Measurements from ENCODE around the gene CSF2.

Gene CSF2

DNA sequence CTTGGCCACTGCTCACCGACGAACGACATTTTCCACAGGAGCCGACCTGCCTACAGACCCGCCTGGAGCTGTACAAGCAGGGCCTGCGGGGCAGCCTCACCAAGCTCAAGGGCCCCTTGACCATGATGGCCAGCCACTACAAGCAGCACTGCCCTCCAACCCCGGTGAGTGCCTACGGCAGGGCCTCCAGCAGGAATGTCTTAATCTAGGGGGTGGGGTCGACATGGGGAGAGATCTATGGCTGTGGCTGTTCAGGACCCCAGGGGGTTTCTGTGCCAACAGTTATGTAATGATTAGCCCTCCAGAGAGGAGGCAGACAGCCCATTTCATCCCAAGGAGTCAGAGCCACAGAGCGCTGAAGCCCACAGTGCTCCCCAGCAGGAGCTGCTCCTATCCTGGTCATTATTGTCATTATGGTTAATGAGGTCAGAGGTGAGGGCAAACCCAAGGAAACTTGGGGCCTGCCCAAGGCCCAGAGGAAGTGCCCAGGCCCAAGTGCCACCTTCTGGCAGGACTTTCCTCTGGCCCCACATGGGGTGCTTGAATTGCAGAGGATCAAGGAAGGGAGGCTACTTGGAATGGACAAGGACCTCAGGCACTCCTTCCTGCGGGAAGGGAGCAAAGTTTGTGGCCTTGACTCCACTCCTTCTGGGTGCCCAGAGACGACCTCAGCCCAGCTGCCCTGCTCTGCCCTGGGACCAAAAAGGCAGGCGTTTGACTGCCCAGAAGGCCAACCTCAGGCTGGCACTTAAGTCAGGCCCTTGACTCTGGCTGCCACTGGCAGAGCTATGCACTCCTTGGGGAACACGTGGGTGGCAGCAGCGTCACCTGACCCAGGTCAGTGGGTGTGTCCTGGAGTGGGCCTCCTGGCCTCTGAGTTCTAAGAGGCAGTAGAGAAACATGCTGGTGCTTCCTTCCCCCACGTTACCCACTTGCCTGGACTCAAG is 1.5 kb downstream of the CSF2 start:
- H3K27ac ChIP-seq, result no peak overlapping the region
- TF ChIP-seq, protein P1, sequence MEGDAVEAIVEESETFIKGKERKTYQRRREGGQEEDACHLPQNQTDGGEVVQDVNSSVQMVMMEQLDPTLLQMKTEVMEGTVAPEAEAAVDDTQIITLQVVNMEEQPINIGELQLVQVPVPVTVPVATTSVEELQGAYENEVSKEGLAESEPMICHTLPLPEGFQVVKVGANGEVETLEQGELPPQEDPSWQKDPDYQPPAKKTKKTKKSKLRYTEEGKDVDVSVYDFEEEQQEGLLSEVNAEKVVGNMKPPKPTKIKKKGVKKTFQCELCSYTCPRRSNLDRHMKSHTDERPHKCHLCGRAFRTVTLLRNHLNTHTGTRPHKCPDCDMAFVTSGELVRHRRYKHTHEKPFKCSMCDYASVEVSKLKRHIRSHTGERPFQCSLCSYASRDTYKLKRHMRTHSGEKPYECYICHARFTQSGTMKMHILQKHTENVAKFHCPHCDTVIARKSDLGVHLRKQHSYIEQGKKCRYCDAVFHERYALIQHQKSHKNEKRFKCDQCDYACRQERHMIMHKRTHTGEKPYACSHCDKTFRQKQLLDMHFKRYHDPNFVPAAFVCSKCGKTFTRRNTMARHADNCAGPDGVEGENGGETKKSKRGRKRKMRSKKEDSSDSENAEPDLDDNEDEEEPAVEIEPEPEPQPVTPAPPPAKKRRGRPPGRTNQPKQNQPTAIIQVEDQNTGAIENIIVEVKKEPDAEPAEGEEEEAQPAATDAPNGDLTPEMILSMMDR (IDR thresholded peaks at IDR 0.05), result no peak
- no peak for TF ChIP-seq ZFX (IDR thresholded peaks at IDR 0.05; ENCODE audit: borderline replicate concordance)

DNA sequence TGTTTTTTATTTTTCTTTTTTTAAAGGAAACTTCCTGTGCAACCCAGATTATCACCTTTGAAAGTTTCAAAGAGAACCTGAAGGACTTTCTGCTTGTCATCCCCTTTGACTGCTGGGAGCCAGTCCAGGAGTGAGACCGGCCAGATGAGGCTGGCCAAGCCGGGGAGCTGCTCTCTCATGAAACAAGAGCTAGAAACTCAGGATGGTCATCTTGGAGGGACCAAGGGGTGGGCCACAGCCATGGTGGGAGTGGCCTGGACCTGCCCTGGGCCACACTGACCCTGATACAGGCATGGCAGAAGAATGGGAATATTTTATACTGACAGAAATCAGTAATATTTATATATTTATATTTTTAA is 2.1 kb downstream of the CSF2 start:
- TF ChIP-seq, protein P1 (IDR thresholded peaks at IDR 0.05), result no peak
- no peak for TF ChIP-seq ZFX (IDR thresholded peaks at IDR 0.05; ENCODE audit: borderline replicate concordance)
- H3K27ac ChIP-seq, result no peak overlapping the region

DNA sequence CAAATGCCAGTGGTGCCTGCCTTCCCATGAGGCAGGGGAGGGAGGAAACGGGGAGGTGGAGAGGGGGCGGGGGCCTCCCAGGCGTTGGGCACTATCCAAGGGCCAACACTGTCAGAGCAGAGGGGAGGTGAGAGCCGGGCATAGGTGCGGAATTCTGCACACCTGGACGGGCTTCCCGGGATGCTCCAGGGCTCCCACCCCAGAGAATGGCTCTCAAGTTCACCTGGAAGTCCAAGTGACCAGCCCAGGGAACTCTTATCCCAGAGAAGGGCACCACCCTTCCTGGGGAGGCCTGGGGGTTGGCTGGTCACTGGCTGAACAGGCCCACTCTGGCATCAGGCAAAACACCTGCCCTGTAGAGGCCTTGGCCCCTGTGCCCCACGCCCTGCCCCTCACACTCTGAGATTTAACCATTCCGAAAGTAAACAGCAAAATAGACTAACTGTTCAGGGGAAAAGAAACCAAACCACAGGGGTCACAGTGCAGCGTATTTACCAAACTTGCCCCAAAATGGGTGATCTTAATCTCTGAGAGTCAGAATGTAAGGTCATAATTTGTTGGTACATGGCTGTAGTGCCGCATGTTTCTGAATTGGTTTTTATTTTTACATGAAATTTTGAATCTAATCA is 2.7 kb downstream of the CSF2 start:
- H3K27ac ChIP-seq, result no peak overlapping the region
- TF ChIP-seq, protein P1 (IDR thresholded peaks at IDR 0.05), result no peak
- no peak for TF ChIP-seq ZFX (IDR thresholded peaks at IDR 0.05; ENCODE audit: borderline replicate concordance)

DNA sequence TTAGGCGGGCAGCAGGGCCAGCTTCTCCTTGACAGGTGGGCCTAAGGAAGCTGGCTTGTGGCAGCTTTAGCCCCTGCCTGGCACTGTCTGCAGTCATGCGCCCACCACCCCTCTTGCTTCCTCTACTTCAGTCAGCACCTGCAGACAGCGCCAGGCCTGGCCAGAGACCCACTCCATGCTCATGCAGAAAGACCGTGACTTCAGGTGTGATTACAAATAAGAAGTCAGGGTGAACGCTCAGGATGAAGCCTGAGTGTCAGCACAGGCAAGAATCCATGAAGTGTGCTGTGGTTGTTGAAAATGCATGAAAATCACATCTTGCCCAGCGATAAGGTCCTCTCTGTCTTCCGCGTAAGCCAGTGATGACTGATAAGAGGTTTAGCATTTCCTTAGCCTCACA is 3.4 kb downstream of the CSF2 start:
- TF ChIP-seq, protein P1 (IDR thresholded peaks at IDR 0.05), result no peak
- TF ChIP-seq ZFX (IDR thresholded peaks at IDR 0.05; ENCODE audit: borderline replicate concordance), result no peak
- H3K27ac ChIP-seq, result no peak overlapping the region

DNA sequence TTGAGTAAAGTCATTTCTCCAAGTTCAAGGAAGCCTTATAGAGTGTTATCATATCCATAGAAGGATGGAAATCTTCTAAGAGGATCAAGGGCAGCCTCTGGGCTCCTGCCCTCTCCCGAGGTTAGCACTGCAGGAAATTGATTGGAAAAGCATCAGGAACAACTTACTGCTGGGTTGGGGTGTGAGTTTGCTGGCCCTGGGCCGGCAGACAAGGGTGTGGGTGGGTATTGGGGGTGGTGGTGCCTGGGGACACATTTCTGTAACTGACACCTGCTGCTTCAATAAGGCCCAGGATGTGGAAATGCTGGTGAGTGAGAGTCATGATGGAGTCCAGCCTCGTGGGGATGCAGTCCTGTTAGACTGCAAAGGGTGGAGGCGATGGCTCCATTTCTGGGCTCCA is 5.5 kb downstream of the CSF2 start:
- no peak overlapping the region for H3K27ac ChIP-seq
- TF ChIP-seq ZFX (IDR thresholded peaks at IDR 0.05; ENCODE audit: borderline replicate concordance), result no peak

DNA sequence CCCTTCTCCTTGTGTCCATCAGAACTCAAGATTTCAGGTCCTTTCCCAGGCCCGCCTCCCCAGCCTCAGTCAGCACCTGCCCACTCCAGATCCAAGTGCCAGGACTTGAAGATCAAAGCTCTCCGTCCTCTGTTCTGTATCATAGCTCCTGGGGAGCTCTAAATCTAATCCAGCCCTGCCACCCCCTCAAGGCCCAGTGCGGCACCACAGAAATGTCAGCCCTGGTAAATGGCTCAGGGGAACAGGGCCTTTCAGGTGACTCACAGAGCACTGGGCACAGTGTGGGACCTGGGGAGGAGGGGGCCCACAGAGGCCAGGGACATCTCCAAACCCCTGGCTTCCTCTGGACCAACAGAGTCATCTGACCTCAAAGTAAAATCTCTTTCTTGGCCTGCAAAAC is 6.0 kb downstream of the CSF2 start:
- H3K27ac ChIP-seq, result no peak overlapping the region
- no peak for TF ChIP-seq ZFX (IDR thresholded peaks at IDR 0.05; ENCODE audit: borderline replicate concordance)
- TF ChIP-seq, protein P1 (IDR thresholded peaks at IDR 0.05), result no peak

DNA sequence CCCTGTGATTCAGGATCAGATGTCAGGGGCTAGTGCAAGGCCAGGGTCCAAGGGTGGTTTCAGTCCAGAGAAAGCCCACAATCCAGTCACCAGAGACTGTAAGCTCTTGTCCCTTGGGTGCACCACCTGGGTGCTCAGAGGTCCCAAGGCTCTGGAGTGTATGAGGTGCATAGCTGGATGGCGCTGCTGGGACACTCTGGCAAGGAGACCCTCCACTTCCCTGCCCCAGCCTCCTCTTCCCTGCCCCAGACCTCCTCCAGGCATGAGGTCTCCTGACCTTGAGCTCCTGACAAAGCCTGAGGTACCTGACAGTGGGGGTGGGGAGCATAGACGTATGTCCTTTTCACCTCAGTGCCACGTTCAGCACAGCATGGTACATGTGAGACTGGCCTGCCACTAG is 7.0 kb downstream of the CSF2 start:
- H3K27ac ChIP-seq, result no peak overlapping the region
- TF ChIP-seq, protein P1 (IDR thresholded peaks at IDR 0.05), result no peak
- no peak for TF ChIP-seq ZFX (IDR thresholded peaks at IDR 0.05; ENCODE audit: borderline replicate concordance)

All from 22Rv1 (cell line).